ENCODE measurements around the gene RNASE8. TPM values are rescaled to one million over a fixed set of nuclear protein-coding genes. Genes with fewer than 3 reads are reported as not detected.
A peak's percentile ranks its signal among the peaks of the same experiment; 100 is the strongest.

RNASE8 gene
- total RNA-seq, 2 donors from 2014 or later, result not detected

DNA sequence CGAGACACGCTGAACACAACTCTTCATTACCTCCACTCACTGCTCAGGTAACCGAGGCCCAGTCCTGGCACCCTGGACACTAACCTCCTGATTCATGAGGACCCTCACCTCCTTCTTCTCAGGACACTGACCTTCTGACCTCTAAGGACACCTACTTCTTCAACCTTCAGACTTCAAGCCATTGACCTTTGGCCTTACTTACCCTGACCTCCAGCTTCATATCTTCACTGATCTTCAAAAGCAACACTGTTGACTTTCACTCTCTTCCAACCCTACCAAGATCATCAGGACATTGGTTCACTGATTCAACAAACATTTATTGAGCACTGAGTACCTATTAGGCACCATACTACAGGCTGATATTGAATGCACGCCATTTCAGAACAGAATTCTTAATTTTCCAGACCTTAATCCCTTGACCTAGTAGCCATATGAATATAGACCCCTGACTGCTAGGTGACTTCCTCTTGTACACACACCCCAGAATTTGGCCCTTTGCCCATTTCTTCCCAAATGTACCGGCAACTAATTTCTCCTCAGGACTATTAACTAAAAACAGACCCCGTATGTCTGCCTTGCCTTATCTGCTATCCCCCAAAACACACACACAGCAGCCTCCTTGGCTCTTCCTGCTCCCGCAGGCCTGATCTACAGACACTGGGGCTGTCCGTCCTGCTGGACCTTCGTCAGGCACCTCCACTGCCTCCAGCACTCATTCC is 18.3 kb downstream of the RNASE8 start:
- no peaks in the 10 kb centered on the region for H3K9me3 ChIP-seq (ENCODE audit: control insufficient read depth, low read length, poor library complexity, severe bottlenecking)
- Mint-ChIP-seq H3K4me1 (peaks cover 19% of the 10 kb centered on the region), H3K27ac (peak overlapping the region; percentile 77), H3K27me3 (peaks cover 37% of the 10 kb centered on the region), H3K36me3 (ENCODE audit: low read depth) (peaks cover 14% of the 10 kb centered on the region), H3K4me3 (no peak overlapping the region)
- ATAC-seq (no peak), DNase-seq (no peak)

DNA sequence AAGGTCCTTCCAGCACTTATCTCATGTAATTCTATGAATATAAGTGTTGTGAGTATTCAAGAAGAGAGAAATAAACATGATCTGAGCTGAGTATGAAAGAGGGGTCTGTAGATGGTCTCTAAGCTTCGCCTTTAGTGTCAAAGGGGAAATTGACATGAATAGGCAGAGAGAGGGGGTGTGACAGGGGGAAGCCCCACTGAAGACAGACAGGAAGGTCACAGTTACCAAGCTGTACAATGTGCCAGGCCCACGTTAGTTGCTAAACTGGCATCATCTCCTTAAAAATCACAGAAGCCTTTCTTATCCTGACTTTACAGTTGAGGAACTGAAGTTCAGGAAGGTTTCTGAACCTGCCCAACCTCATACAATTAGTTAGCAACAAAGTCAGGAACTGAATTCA is 20.1 kb downstream of the RNASE8 start:
- Mint-ChIP-seq H3K27ac (peak overlapping the region; percentile 85), H3K4me1 (peaks cover 7% of the 10 kb centered on the region), H3K27me3 (peaks cover 19% of the 10 kb centered on the region), H3K4me3 (no peak overlapping the region), H3K36me3 (ENCODE audit: low read depth) (peaks cover 13% of the 10 kb centered on the region)
- no peaks in the 10 kb centered on the region for H3K9me3 ChIP-seq (ENCODE audit: control insufficient read depth, low read length, poor library complexity, severe bottlenecking)
- no peak for DNase-seq
- ATAC-seq, result no peak

DNA sequence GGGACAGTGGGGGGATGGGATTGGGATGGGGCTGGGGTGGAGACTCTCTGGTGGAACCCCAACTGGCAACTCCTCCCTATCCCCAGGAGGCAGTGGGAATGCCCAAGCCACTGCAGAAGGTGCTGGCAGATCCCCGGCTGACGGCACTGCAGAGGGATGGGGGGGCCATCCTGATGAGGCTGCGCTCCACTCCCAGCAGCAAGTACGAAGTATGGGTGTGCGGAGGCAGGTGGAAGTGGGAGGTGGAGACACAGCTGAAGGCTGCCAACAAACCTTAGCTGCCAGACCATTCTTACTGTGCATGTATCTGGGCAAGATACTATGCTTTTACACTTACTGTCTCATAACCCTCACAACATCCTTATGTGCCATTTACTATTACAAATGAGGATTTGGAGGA is 20.7 kb downstream of the RNASE8 start:
- H3K4me3 Mint-ChIP-seq, result no peak overlapping the region
- ATAC-seq (no peak), DNase-seq (no peak)
- peaks cover 9% of the 10 kb centered on the region for H3K4me1 Mint-ChIP-seq
- H3K9me3 ChIP-seq (ENCODE audit: control insufficient read depth, low read length, poor library complexity, severe bottlenecking), result no peaks in the 10 kb centered on the region
- H3K36me3 Mint-ChIP-seq (ENCODE audit: low read depth), result peaks cover 11% of the 10 kb centered on the region
- H3K27ac Mint-ChIP-seq, result no peak overlapping the region
- H3K27me3 Mint-ChIP-seq, result peaks cover 13% of the 10 kb centered on the region

DNA sequence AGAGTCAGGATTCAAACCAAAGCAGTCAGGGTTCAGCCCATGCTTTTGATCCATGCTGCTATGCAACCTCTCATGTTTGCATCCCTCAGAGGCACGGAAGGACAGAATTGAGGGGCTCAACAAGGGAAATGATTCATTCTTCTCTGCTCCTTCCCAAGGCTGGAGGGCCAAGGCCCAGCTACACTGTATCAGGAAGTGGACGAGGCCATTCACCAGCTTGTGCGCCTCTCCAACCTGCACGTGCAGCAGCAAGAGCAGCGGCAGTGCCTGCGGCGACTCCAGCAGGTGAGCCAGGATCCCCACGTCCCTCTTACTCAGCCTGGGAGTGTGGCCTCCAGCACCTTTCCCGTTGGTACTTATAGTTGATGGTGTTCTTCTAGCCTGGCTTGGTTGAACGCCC is 21.1 kb downstream of the RNASE8 start:
- Mint-ChIP-seq H3K4me3 (no peak overlapping the region), H3K27me3 (peaks cover 8% of the 10 kb centered on the region), H3K4me1 (peaks cover 9% of the 10 kb centered on the region), H3K27ac (no peak overlapping the region), H3K36me3 (ENCODE audit: low read depth) (peaks cover 7% of the 10 kb centered on the region)
- DNase-seq (no peak), ATAC-seq (no peak)
- H3K9me3 ChIP-seq (ENCODE audit: control insufficient read depth, low read length, poor library complexity, severe bottlenecking), result no peaks in the 10 kb centered on the region

DNA sequence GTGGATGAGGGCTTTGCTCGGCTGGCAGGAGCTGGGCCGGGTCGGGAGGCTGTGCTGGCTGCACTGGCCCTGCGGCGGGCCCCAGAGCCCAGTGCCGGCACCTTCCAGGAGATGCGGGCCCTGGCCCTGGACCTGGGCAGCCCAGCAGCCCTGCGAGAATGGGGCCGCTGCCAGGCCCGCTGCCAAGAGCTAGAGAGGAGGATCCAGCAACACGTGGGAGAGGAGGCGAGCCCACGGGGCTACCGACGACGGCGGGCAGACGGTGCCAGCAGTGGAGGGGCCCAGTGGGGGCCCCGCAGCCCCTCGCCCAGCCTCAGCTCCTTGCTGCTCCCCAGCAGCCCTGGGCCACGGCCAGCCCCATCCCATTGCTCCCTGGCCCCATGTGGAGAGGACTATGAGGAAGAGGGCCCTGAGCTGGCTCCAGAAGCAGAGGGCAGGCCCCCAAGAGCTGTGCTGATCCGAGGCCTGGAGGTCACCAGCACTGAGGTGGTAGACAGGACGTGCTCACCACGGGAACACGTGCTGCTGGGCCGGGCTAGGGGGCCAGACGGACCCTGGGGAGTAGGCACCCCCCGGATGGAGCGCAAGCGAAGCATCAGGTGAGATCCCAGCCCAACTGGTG is 24.0 kb downstream of the RNASE8 start:
- Mint-ChIP-seq H3K27ac (peak overlapping the region; percentile 34), H3K36me3 (ENCODE audit: low read depth) (peaks cover 4% of the 10 kb centered on the region), H3K4me1 (peaks cover 19% of the 10 kb centered on the region), H3K27me3 (peaks cover under 1% of the 10 kb centered on the region), H3K4me3 (no peak overlapping the region)
- no peak for ATAC-seq
- no peak for DNase-seq
- H3K9me3 ChIP-seq (ENCODE audit: control insufficient read depth, low read length, poor library complexity, severe bottlenecking), result no peaks in the 10 kb centered on the region

DNA sequence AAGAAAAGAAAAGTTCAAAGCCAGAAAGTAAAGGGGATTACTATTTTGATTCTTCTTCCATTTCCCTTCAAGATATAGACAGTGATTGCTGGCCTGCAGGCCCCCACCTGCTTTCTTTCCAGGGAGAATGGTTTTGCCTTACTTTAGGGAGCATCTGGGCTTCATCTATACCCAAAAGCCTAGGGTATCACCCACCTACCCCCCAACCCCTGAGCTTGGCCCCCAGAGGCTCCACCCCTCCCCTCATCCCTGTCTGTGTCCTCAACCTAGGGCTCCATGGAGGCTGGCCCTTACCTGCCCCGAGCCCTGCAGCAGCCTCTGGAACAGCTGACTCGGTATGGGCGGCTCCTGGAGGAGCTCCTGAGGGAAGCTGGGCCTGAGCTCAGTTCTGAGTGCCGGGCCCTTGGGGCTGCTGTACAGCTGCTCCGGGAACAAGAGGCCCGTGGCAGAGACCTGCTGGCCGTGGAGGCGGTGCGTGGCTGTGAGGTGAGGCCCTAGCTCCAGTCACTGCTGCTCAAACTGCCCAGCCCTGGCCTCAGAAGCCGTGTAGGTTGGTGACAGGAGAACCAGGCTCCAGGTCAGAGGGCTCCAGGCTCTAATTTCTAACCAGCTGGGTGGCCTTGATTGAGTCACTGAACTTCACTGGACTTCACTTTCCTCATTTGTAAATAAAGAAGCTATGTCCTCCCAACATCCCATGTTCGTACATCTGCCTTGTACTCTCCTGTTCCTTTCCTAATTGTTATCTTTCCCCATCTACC is 26.1 kb downstream of the RNASE8 start:
- DNase-seq (no peak), ATAC-seq (no peak)
- no peaks in the 10 kb centered on the region for H3K27me3 Mint-ChIP-seq
- H3K36me3 Mint-ChIP-seq (ENCODE audit: low read depth), result peaks cover 4% of the 10 kb centered on the region
- H3K27ac Mint-ChIP-seq, result peak overlapping the region; percentile 99
- H3K9me3 ChIP-seq (ENCODE audit: control insufficient read depth, low read length, poor library complexity, severe bottlenecking), result no peaks in the 10 kb centered on the region
- no peak overlapping the region for H3K4me3 Mint-ChIP-seq
- H3K4me1 Mint-ChIP-seq, result peaks cover 31% of the 10 kb centered on the region

DNA sequence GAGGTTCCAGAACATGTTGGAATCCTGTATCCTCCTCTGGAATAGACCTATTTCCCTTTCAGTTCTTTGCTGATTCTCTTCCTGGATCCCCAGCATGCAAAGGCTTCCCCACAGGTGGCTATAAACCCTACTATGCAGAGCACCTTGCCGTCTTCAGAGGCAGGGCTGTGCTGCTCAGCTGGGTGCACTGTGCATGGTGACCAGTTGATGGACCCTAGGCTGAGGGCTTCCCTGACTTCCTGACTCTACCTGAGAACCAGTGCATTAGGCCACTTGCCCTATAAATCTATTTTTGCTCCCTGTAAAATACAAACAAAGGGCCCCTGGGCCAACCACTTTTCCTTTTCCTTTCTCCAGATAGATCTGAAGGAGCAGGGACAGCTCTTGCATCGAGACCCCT is 26.8 kb downstream of the RNASE8 start:
- DNase-seq, result no peak
- Mint-ChIP-seq H3K4me3 (no peak overlapping the region), H3K27ac (peak overlapping the region; percentile 99), H3K36me3 (ENCODE audit: low read depth) (peaks cover 4% of the 10 kb centered on the region), H3K27me3 (no peaks in the 10 kb centered on the region), H3K4me1 (peaks cover 36% of the 10 kb centered on the region)
- ATAC-seq, result no peak
- no peaks in the 10 kb centered on the region for H3K9me3 ChIP-seq (ENCODE audit: control insufficient read depth, low read length, poor library complexity, severe bottlenecking)

DNA sequence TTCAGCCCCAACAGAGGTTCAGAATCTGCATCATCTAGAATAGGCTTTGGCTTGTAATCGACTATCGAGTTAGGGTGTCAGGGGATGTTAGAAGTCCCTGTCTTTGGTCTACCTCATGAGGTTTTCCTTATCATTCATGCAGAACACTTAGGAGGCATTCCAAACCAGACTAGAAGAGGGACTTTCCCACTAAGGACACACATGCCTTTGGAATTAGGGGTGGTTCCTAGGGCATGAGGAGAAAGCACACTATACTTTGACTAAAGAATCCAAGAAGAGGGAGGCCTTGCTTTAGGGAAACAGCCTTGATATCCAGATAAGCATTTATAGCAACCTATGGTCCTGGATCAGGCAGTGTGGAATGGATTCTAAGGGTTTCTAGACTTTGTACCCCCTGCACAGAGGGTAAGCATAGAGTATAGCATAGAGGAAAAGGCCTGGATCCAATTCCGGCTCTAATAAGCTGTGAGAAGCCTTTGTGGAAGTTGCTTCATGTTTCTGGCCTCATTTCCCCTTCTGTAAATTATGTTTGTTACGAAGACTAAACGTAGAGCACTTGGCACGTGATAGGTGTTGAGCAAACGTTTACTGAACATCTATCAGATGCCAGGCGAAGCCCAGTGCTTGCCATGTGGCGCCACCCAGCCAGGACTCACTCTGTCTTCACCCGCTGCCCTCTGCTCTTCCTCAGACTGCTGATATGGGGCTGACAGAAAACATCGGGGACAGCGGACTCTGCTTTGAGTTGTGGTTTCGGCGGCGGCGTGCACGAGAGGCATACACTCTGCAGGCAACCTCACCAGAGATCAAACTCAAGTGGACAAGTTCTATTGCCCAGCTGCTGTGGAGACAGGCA is 27.6 kb downstream of the RNASE8 start:
- Mint-ChIP-seq H3K4me1 (peaks cover 36% of the 10 kb centered on the region), H3K27me3 (no peaks in the 10 kb centered on the region), H3K36me3 (ENCODE audit: low read depth) (peaks cover 3% of the 10 kb centered on the region), H3K4me3 (no peak overlapping the region), H3K27ac (peak overlapping the region; percentile 99)
- DNase-seq (no peak), ATAC-seq (no peak)
- H3K9me3 ChIP-seq (ENCODE audit: control insufficient read depth, low read length, poor library complexity, severe bottlenecking), result no peaks in the 10 kb centered on the region

DNA sequence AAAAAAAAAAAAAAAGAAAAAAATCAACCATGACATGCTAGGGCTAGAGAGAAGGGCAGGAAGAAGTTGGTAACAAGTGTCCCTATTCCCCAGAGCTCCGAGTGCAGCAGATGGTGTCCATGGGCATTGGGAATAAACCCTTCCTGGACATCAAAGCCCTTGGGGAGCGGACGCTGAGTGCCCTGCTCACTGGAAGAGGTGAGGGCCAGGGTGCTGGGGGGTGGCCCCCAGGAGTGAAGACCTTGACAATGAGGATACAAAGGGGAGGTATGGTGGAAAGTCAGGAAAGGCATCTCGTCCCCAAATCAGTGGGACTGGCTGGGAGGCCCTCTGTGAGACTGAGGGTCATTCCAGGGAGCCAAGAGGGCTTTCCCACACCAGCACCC is 29.3 kb downstream of the RNASE8 start:
- ATAC-seq (no peak), DNase-seq (no peak)
- Mint-ChIP-seq H3K4me3 (no peak overlapping the region), H3K36me3 (ENCODE audit: low read depth) (peaks cover 2% of the 10 kb centered on the region), H3K4me1 (peaks cover 36% of the 10 kb centered on the region), H3K27ac (peak overlapping the region; percentile 99), H3K27me3 (no peaks in the 10 kb centered on the region)
- no peaks in the 10 kb centered on the region for H3K9me3 ChIP-seq (ENCODE audit: control insufficient read depth, low read length, poor library complexity, severe bottlenecking)

DNA sequence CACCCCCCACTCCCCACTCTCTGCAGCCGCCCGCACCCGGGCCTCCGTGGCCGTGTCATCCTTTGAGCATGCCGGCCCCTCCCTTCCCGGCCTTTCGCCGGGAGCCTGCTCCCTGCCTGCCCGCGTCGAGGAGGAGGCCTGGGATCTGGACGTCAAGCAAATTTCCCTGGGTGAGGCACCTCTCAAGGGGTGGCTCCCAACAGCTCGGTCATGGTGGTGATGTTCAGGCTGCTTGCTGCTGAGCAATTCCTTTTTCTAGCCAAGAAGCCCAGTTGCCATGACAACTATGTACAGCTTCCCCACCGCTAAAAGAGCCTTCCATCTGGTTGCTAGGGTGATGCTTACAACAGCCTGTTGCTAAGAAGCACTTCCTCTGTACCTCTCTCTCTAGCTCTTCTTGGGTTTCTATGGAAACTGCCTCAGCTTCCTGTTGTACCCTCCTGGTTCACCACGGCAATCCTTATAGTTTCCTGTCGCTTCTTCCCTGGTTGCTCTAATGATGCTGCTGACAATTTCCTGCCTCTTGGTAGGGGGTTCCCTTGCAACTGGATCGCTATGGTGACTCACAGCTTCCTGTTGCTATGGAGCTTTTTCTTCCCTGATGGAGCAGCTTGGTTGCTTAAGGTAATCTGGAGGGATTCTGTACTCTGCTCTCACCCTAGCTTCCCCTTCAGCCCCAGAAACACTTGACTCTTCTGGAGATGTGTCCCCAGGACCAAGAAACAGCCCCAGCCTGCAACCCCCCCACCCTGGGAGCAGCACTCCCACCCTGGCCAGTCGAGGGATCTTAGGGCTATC is 29.9 kb downstream of the RNASE8 start:
- Mint-ChIP-seq H3K4me3 (peak overlapping the region; percentile 66), H3K27ac (peak overlapping the region; percentile 99), H3K4me1 (peaks cover 36% of the 10 kb centered on the region), H3K27me3 (no peaks in the 10 kb centered on the region), H3K36me3 (ENCODE audit: low read depth) (peaks cover 3% of the 10 kb centered on the region)
- peak; percentile 86 for ATAC-seq
- no peaks in the 10 kb centered on the region for H3K9me3 ChIP-seq (ENCODE audit: control insufficient read depth, low read length, poor library complexity, severe bottlenecking)
- DNase-seq, result peak; percentile 61 to 75 (median 68)

DNA sequence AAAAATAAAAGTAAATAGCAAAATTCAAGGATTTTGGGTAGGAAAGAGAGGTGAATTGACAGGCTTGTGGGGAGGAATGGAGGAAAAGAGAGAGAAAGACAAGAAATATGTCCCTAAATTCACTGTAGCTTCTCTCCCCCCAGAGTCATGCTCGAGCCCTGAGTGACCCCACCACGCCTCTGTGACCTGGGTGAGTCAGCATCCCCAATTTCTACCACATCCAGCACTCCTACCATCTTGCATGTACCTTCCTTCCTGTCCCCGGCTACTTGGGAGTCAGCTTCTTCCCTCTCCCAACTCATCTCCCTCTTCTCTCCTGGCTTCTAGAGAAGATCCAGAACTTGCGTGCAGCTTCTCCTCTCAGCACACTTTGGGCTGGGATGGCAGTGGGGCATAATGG is 31.1 kb downstream of the RNASE8 start:
- H3K27me3 Mint-ChIP-seq, result no peaks in the 10 kb centered on the region
- no peaks in the 10 kb centered on the region for H3K9me3 ChIP-seq (ENCODE audit: control insufficient read depth, low read length, poor library complexity, severe bottlenecking)
- DNase-seq (no peak), ATAC-seq (no peak)
- peak overlapping the region; percentile 99 for H3K27ac Mint-ChIP-seq
- peaks cover 4% of the 10 kb centered on the region for H3K36me3 Mint-ChIP-seq (ENCODE audit: low read depth)
- H3K4me1 Mint-ChIP-seq, result peaks cover 40% of the 10 kb centered on the region
- peak overlapping the region; percentile 52 for H3K4me3 Mint-ChIP-seq

DNA sequence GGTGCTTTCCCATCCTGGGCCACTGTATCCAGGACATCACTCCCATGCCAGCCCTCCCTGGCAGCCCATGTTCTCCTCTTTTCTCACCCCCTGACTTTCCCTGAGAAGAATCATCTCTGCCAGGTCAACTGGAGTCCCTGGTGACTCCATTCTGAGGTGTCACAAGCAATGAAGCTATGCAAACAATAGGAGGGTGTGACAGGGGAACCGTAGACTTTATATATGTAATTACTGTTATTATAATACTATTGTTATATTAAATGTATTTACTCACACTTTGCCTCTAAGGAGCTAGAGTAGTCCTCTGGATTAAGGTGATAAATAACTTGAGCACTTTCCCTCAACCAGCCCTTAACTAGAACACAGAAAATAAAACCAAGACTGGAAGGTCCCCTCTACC is 31.6 kb downstream of the RNASE8 start:
- Mint-ChIP-seq H3K36me3 (ENCODE audit: low read depth) (peaks cover 2% of the 10 kb centered on the region), H3K4me1 (peaks cover 37% of the 10 kb centered on the region), H3K27ac (peak overlapping the region; percentile 99), H3K27me3 (no peaks in the 10 kb centered on the region), H3K4me3 (no peak overlapping the region)
- H3K9me3 ChIP-seq (ENCODE audit: control insufficient read depth, low read length, poor library complexity, severe bottlenecking), result no peaks in the 10 kb centered on the region
- DNase-seq (no peak), ATAC-seq (no peak)

Data from T-helper 17 cell (primary cell).